ENCODE measurements around the gene SYNM.

The SYNM gene

DNA sequence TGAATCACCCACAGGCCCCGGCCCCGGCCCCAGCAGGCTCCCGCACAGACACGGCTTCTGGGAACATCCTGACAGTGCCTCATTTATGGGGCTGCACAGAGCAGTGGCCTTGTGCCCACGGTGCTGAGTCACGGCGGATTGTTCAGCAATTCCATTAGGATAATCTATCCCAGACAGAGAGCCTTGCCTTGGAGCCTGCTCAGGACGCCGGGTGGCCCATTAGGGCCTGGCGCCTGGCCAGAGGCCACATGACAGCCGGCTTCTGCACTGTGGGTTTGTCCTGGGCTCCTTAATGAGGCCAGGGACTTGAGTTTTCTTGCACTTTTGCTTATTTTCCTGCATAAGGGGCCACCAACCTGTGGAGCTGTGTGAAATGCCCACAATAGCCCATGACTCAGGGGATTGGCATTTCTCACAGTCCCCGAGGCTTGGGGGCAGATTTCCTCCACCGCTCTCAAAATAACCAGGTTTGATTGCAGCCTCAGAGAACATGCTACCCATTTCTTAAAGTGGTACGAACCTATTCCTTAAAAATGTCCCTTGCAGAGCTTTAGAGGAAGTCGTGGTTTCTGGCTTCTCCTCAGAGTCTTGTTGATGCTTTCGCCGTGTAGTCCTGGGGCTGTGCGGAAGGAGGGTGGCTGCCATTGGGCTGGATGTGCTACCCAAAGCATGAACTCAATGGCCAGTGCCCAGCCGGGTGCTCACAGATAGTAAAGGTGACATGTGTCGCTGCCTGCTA lies 19.0 kb downstream of the SYNM start:
- peak; percentile 94 to 98 for DNase-seq

DNA sequence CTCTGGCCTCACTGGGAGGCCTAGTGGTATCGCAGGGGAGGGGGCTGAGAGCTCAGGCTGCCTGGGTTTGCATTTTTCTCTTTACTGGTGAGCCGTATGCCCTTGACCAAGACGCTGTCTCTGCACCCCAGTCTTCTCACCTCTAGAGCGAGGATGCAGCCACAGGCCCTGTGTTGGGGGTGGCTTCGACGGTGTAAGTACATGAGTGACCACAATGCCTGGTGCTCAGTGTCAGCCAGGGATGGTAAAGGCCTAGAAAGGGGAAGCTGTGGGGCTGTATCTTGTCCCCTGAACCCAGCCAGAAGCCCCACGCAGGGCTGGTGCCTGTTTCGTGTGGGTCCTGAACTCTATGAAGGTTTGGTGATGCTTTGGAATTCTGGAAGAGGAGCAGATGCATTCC lies 19.8 kb downstream of the SYNM start:
- no peak for DNase-seq

DNA sequence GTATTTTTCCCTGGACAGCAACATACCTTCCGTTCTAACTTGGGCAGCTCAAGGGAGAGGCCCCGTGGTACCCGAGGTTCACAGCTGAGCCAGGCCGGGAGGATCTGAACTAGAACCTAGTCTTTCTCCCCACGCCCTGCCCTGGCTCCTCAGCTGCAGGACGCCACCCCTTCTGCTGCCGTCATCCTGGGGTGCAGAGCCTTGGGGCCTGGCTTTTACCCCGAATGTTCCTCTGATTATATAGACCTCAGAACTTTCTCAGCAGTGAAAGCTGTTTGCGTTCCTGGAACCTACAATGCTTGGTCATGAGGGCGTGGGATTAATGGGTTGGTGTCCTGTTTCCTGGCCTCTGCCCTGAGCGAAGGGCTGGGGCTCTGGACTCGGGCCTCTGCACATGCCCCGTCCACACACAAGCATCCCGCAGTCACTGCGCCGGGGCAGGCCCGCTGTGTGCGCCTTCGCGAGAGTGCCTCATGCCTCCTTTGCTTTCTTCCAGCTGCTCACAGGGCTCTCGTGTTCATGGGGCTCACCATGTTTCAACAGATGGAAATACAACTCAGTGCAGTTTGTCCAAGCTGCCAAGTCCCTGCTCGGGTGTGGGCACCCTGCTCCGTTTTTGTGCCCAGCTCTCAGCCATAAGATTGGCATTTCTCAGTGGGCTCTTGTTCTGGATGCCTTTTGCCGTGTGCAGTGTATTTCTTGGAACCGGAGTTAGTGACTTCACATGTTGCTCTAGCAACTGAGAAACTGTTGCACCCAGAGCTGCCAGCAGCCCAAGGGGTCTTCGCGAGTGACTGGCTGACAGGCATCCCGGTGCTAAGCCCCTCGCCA lies 20.4 kb downstream of the SYNM start:
- DNase-seq = no peak

DNA sequence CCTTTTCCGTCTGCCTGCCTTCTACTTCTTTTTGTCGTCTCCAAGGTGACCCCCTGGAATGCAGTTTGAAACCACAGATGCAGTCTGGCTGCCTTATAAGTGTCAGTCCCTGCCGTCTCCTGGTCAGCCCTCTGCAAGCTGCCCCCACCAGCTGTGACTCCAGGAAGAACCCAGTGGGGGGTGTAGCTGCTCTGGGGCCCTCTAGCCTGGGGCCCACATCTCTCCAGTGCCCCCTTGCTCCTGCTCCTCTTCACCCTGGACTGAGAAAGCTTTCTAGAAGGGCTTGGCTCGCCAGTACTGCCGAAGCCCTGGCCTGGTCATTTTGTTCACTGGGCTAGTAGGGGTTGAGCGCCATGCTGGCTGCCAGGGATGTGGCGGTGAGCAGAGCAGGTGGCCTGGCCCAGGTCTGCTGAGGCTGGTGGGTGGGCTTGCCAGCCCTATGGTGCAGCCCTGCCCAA lies 21.3 kb downstream of the SYNM start:
- DNase-seq = no peak

DNA sequence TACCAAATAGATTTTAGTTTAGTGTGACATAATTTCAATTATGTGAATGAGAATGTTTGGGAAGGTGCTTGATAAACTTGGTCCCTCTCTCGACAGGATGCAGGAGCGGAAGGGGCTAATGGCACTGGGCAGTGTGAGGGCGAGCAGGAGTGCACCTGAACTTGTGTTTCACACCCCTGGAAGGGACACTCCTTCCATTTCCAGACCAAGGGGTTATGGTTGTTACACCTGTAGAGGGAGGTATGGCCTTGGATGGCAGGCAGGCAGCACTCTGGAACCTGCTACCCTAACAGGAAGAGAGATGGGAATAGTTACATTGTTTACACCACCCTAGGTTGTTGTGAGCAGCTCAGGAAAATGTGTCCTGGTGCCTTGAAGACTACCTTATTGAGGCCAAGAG lies 22.1 kb downstream of the SYNM start:
- no peak for DNase-seq

DNA sequence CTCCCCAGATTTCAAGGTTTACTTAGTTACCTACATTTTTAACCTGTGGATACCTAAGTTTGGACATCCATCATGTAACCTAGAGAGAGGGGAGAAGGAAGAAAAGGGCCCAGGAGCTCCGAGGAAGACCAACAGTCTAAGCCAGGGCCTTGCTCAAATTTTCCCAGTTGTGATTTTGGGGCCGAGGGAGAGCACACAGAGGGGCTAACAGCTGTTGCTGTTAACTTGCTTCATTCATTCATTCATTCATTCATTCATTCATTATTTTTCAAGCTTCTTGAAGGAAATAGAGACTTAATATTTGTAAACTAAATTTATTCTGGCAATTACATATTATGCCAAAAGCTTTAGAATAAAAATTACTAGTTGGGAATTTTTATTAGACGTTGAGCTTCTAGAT lies 22.9 kb downstream of the SYNM start:
- DNase-seq = no peak

DNA sequence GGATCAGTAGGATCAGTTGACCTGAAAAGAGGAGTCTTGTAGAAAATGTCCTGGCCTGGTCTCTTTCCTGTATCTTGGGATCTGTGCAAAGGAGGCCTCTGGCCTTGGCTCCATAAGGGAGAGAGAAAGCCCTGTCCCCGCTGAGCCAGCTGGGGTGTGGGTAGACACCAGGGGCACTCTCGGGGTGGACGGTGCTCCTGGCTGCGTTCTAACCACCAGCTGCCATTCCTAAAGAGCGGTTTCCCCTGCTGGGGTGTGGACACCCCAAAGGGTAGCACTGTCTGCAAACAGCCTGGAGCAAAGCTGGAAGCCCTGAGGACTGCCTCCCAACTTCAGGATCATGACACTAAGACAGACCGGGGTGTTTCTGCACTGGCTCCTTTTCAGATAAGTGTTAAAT lies 23.5 kb downstream of the SYNM start:
- DNase-seq = no peak

DNA sequence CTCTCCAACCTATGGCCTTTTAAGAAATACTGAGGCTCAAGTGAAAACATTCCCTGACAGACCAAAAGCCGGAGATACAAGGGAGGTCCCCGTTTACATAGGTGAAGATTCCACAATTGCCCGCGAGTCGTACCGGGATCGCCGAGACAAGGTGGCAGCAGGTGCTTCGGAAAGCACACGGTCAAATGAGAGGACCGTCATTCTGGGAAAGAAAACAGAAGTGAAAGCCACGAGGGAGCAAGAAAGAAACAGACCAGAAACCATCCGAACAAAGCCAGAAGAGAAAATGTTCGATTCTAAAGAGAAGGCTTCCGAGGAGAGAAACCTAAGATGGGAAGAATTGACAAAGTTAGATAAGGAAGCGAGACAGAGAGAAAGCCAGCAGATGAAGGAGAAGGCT lies 24.8 kb downstream of the SYNM start:
- DNase-seq = no peak

DNA sequence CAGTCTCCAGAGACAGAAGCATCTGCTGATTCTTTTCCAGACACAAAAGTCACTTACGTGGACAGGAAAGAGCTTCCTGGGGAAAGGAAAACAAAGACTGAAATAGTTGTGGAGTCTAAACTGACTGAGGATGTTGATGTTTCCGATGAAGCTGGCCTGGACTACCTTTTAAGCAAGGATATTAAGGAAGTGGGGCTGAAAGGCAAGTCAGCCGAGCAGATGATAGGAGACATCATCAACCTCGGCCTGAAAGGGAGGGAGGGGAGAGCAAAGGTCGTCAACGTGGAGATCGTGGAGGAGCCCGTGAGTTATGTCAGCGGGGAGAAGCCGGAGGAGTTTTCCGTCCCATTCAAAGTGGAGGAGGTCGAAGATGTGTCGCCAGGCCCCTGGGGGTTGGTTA lies 25.4 kb downstream of the SYNM start:
- no peak for DNase-seq

DNA sequence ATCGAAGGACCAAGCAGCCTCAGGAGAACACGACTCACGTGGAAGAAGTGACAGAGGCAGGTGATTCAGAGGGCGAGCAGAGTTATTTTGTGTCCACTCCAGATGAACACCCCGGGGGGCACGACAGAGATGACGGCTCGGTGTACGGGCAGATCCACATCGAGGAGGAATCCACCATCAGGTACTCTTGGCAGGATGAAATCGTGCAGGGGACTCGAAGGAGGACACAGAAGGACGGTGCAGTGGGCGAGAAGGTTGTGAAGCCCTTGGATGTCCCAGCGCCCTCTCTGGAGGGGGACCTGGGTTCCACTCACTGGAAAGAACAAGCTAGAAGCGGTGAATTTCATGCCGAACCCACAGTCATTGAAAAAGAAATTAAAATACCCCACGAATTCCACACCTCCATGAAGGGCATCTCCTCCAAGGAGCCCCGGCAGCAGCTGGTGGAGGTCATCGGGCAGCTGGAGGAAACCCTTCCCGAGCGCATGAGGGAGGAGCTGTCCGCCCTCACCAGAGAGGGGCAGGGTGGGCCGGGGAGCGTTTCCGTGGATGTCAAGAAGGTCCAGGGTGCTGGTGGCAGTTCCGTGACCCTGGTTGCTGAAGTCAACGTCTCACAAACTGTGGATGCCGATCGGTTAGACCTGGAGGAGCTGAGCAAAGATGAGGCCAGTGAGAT lies 26.0 kb downstream of the SYNM start:
- DNase-seq = no peak

- no peak for DNase-seq
Observed at GRCh38 chr15:99131441-99132023, 26.7 kb downstream of the SYNM start.

DNA sequence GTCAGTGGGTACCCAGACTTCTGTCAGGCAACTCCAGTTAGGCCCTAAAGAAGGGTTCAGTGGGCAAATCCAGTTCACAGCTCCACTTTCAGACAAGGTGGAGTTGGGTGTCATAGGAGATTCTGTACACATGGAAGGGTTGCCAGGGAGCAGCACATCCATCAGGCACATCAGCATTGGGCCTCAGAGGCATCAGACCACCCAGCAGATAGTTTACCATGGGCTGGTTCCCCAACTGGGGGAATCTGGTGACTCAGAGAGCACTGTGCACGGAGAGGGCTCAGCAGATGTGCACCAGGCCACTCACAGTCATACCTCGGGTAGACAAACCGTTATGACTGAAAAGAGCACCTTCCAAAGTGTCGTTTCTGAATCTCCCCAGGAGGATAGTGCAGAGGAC lies 27.2 kb downstream of the SYNM start:
- DNase-seq = no peak

DNA sequence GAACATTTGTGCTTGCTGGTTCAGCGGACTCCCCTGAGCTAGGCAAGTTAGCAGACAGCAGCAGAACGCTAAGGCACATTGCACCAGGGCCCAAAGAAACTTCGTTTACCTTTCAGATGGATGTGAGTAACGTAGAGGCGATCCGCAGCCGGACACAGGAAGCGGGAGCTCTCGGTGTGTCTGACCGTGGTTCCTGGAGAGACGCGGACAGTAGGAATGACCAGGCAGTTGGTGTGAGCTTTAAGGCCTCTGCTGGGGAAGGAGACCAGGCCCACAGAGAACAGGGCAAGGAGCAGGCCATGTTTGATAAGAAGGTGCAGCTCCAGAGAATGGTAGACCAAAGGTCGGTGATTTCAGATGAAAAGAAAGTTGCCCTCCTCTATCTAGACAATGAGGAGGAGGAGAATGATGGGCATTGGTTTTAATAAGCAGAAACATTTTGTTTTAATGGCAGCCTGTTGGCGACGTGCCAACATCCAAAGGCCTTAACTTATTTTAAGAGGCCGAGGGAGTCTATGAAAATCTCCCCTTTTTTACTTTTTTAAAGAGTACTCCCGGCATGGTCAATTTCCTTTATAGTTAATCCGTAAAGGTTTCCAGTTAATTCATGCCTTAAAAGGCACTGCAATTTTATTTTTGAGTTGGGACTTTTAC lies 27.9 kb downstream of the SYNM start:
- DNase-seq = no peak

- no peak for DNase-seq
Observed at GRCh38 chr15:99134317-99134821, 29.5 kb downstream of the SYNM start.

DNA sequence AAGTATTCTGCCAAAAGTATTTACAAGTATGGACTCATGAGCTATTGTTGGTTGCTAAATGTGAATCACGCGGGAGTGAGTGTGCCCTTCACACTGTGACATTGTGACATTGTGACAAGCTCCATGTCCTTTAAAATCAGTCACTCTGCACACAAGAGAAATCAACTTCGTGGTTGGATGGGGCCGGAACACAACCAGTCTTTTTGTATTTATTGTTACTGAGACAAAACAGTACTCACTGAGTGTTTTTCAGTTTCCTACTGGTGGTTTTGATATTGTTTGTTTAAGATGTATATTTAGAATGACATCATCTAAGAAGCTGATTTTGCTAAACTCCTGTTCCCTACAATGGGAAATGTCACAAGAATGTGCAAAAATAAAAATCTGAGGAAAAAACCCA lies 30.3 kb downstream of the SYNM start:
- no peak for DNase-seq

- DNase-seq = no peak
Observed at GRCh38 chr15:99137111-99137546, 32.2 kb downstream of the SYNM start.

DNA sequence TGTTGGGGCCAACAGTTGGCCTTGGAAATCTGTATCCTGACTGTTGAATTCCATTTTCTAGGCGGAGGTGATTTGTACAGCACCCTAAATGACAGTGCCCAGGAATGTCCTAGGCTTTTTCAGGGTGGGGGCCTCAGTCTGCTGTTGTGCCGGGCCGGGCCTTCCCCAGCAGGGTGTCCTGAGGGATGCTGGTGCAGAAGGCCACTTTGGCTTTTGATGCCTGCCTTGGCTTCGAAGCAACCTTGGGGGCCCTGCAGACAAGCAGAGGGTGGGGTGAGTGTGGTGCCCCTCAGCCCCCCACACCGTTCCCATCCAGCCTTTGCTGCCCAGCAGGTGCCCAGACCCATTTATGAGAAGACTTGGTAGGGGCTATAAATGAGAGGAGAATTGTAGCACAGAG lies 33.0 kb downstream of the SYNM start:
- no peak for DNase-seq

GRCh38 chr15:99138491-99138982 lies 33.7 kb downstream of the SYNM start:
- no peak for DNase-seq

DNA sequence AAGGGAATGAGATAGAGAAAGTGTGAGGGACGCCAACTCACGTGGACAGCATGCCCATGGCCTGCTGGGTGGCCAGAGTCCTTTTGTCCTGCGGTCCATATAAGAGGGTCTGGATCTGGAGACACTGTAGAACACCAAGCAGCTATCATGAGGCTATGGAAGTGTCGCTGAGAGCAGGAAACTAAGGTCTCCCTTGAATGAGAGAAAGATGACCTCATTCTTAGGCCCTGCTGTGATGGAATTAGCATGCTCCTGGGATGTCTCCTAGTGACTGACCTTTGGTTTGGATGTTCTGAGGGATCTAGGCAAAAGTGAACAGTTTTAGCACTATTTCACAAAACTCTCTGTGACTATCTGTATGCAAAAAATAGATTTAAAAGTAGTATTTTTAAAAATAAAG lies 34.4 kb downstream of the SYNM start:
- no peak for DNase-seq

- no peak for DNase-seq
Observed at GRCh38 chr15:99140590-99140989, 35.7 kb downstream of the SYNM start.

GRCh38 chr15:99141943-99142342 lies 37.1 kb downstream of the SYNM start:
- DNase-seq = no peak

GRCh38 chr15:99142562-99142961 lies 37.7 kb downstream of the SYNM start:
- DNase-seq = no peak

All from SW 1271 (cell line).